Testis (tissue), 2 donors: Measurements from ENCODE around the gene CPVL.

Experiments
- CTCF ChIP-seq, 3 experiments: fragments of 450-650 bp in 2 of 3; fragments of 200-600 bp in 1 of 3; sonication (generic) in 1 of 3; IDR thresholded peaks; one replicate each; pipeline ENCODE4 v1.5.1; 2016 to 2019; ENCODE audit warnings: antibody characterized with exemption in 3 of 3, mild to moderate bottlenecking in 2 of 3, moderate library complexity in 1 of 3
- POLR2A ChIP-seq: fragments of 450-650 bp; IDR thresholded peaks from one replicate; pipeline ENCODE4 v1.6.1; 2017; ENCODE audit warnings: antibody characterized with exemption, mild to moderate bottlenecking, moderate library complexity

DNA sequence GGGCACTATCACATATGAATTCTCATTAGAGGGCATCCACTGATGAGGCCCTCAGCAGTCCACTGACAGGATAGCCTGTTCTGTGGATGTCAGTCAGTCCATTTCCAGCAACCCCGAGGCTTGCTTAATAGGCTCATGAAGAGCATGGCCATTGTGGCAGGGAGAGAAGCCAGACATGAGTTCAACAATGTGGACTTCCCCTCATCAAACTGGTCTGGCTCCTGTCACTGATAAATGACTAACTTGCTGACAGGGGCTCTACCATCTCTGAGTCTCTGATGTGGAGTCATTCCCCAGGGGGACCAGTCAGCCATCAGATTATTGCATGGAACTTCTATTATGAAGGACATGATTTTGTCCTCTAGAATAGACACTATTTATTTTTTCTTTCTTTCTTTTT lies 168.5 kb downstream of the CPVL start:
- TF ChIP-seq CTCF (IDR thresholded peaks at IDR 0.05) = no peak
- no peak for TF ChIP-seq POLR2A
